ENCODE data around the gene MICALL2. TPM values are rescaled to one million over a fixed set of nuclear protein-coding genes. Genes with fewer than 3 reads are reported as not detected.

Gene MICALL2
- polyA plus RNA-seq, 1 donor from 2014 or later, result 12.8 TPM

- H3K27me3 ChIP-seq (ENCODE audit: insufficient read depth, low read depth, low read length), result no peaks in the 10 kb centered on the region
- H3F3A ChIP-seq (ENCODE audit: insufficient read depth, low read length, poor library complexity, severe bottlenecking), result no peaks in the 10 kb centered on the region
- no peaks in the 10 kb centered on the region for H3K79me2 ChIP-seq (replicated peaks; ENCODE audit: insufficient read depth, low read length)
- TF ChIP-seq SMC3 (conservative IDR thresholded peaks at IDR 0.05; ENCODE audit: poor library complexity), result no peak
- TF ChIP-seq TAF1 (IDR thresholded peaks at IDR 0.05; ENCODE audit: low read depth), result no peak
- TF ChIP-seq POLR2AphosphoS5 (IDR thresholded peaks at IDR 0.05), result no peak
- no peak for TF ChIP-seq REST (IDR thresholded peaks at IDR 0.05; ENCODE audit: borderline replicate concordance)
- no peak for TF ChIP-seq EP300 (conservative IDR thresholded peaks at IDR 0.05; ENCODE audit: poor library complexity, severe bottlenecking)
- no peak for TF ChIP-seq RAD21 (conservative IDR thresholded peaks at IDR 0.05)
- no peak for TF ChIP-seq CTCF (IDR thresholded peaks at IDR 0.05; ENCODE audit: poor library complexity, severe bottlenecking)
- TF ChIP-seq MXI1 (conservative IDR thresholded peaks at IDR 0.05; ENCODE audit: poor library complexity, severe bottlenecking), result no peak
- no peak for TF ChIP-seq EZH2 (IDR thresholded peaks at IDR 0.05; ENCODE audit: borderline replicate concordance, insufficient read depth, low read length, poor library complexity, severe bottlenecking)
- no peaks in the 10 kb centered on the region for H4K20me1 ChIP-seq (ENCODE audit: insufficient read depth)
- H3K27ac ChIP-seq (ENCODE audit: low read length), result no peak overlapping the region
- no peak overlapping the region for H3K4me2 ChIP-seq (ENCODE audit: low read length)
- H3K4me3 ChIP-seq (ENCODE audit: low read length), result no peak overlapping the region
- H3K9me2 ChIP-seq (ENCODE audit: insufficient read depth, low read length), result no peaks in the 10 kb centered on the region
- no peaks in the 10 kb centered on the region for H3K36me3 ChIP-seq (ENCODE audit: insufficient read depth, low read length)
- H2AFZ ChIP-seq (ENCODE audit: low read depth, low read length), result no peak overlapping the region
- no peak overlapping the region for H3K9ac ChIP-seq (ENCODE audit: low read length)
- H3K9me3 ChIP-seq (ENCODE audit: low read length), result peaks cover 4% of the 10 kb centered on the region
Observed at GRCh38 chr7:1395211-1396070, 63.8 kb downstream of the MICALL2 start.

- H3K9ac ChIP-seq (ENCODE audit: low read length), result no peak overlapping the region
- H3K27me3 ChIP-seq (ENCODE audit: insufficient read depth, low read depth, low read length), result no peaks in the 10 kb centered on the region
- no peak overlapping the region for H3K4me3 ChIP-seq (ENCODE audit: low read length)
- no peaks in the 10 kb centered on the region for H3K9me2 ChIP-seq (ENCODE audit: insufficient read depth, low read length)
- no peaks in the 10 kb centered on the region for H3K36me3 ChIP-seq (ENCODE audit: insufficient read depth, low read length)
- H3K9me3 ChIP-seq (ENCODE audit: low read length), result peaks cover 4% of the 10 kb centered on the region
- no peaks in the 10 kb centered on the region for H3F3A ChIP-seq (ENCODE audit: insufficient read depth, low read length, poor library complexity, severe bottlenecking)
- TF ChIP-seq EP300 (conservative IDR thresholded peaks at IDR 0.05; ENCODE audit: poor library complexity, severe bottlenecking) (no peak), EZH2 (IDR thresholded peaks at IDR 0.05; ENCODE audit: borderline replicate concordance, insufficient read depth, low read length, poor library complexity, severe bottlenecking) (no peak)
- no peak overlapping the region for H2AFZ ChIP-seq (ENCODE audit: low read depth, low read length)
- H3K79me2 ChIP-seq (replicated peaks; ENCODE audit: insufficient read depth, low read length), result no peaks in the 10 kb centered on the region
- no peaks in the 10 kb centered on the region for H4K20me1 ChIP-seq (ENCODE audit: insufficient read depth)
- no peak overlapping the region for H3K4me2 ChIP-seq (ENCODE audit: low read length)
- no peak overlapping the region for H3K27ac ChIP-seq (ENCODE audit: low read length)
Observed at GRCh38 chr7:1394371-1394770, 64.9 kb downstream of the MICALL2 start.

Data from neural cell (in vitro differentiated cells).